Gastrocnemius medialis (tissue), 4 donors: ENCODE measurements around the gene IQGAP2.

Source experiments
- POLR2A ChIP-seq, 2 donors: fragments of 450-650 bp; IDR thresholded peaks; one replicate each; pipeline ENCODE4 v1.6.1; 2017; ENCODE audit warnings: antibody characterized with exemption in 2 of 2, mild to moderate bottlenecking in 2 of 2, moderate library complexity in 2 of 2
- TF ChIP-seq, protein P1 (sequence below), 5 experiments: fragments of 450-650 bp in 3 of 5; fragments of 200-600 bp in 2 of 5; sonication (generic) in 2 of 5; IDR thresholded peaks in 4 of 5; conservative IDR thresholded peaks in 1 of 5; 1 replicate in 4 of 5; 2 replicates in 1 of 5; pipeline ENCODE4 v1.5.1; 2016 to 2019; ENCODE audit warnings: antibody characterized with exemption in 5 of 5, mild to moderate bottlenecking in 3 of 5, moderate library complexity in 3 of 5

GRCh38 chr5:76462097-76462667 is 59.1 kb downstream of the IQGAP2 start:
- TF ChIP-seq POLR2A (IDR thresholded peaks at IDR 0.05) = no peak
- TF ChIP-seq, protein P1, sequence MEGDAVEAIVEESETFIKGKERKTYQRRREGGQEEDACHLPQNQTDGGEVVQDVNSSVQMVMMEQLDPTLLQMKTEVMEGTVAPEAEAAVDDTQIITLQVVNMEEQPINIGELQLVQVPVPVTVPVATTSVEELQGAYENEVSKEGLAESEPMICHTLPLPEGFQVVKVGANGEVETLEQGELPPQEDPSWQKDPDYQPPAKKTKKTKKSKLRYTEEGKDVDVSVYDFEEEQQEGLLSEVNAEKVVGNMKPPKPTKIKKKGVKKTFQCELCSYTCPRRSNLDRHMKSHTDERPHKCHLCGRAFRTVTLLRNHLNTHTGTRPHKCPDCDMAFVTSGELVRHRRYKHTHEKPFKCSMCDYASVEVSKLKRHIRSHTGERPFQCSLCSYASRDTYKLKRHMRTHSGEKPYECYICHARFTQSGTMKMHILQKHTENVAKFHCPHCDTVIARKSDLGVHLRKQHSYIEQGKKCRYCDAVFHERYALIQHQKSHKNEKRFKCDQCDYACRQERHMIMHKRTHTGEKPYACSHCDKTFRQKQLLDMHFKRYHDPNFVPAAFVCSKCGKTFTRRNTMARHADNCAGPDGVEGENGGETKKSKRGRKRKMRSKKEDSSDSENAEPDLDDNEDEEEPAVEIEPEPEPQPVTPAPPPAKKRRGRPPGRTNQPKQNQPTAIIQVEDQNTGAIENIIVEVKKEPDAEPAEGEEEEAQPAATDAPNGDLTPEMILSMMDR (IDR thresholded peaks at IDR 0.05 in 4 of 5, conservative IDR thresholded peaks at IDR 0.05 in 1 of 5) = no peak
